GM12878 (cell line): ENCODE results near the gene NPR3. TPM values are rescaled to one million over a fixed set of nuclear protein-coding genes. Genes with fewer than 3 reads are reported as not detected.

Experiments used
- ATAC-seq: fragments of 200-7000 bp; cut with Tn5 transposase; 3 replicates; pipeline ENCODE4 v1.9.1; 2020; ENCODE audit warnings: mild to moderate bottlenecking, moderate library complexity
- BruUV-seq: library from RNA; stranded (reverse); fragments of 400-500 nt; replicated peaks from 2 replicates; lab custom pipeline; 2021; lab: Mats Ljungman, UMichigan
- CTCF ChIA-PET: fragments of 300-600 bp; sonication (Branson Sonifier 250); formaldehyde crosslinking; extraction: SDS; loops from one replicate; lab custom pipeline; 2021; ENCODE audit warnings: inconsistent platforms; lab: Yijun Ruan, JAX
- POLR2A ChIA-PET: fragments of 350-600 bp; formaldehyde crosslinking; extraction: SDS; loops from one replicate; lab custom pipeline; 2021; ENCODE audit warnings: inconsistent platforms; lab: Charles Lee
- RAD21 ChIA-PET: fragments of 300-600 bp; sonication (Branson Sonifier 250); formaldehyde crosslinking; loops from one replicate; lab custom pipeline; 2023; ENCODE audit warnings: antibody characterized with exemption; ENCODE audit not compliant: unreplicated experiment; lab: Charles Lee
- SMC1A ChIA-PET: fragments of 300-600 bp; sonication (Branson Sonifier 250); formaldehyde crosslinking; loops from one replicate; lab custom pipeline; 2023; ENCODE audit not compliant: unreplicated experiment, uncharacterized antibody; lab: Charles Lee
- DNase-seq: peaks from one replicate; pipeline ENCODE4 v3.0.0-alpha.2; 2011; ENCODE audit warnings: low read depth, low spot score
- FAIRE-seq: peaks from 3 replicates; lab custom pipeline; 2011; peaks lifted over from hg19 to GRCh38; lab: Jason Lieb, UNC
- H2AFZ ChIP-seq: 2 replicates; pipeline ENCODE4 v1.6.0; 2011; ENCODE audit warnings: low read depth, low read length, control low read depth; ENCODE audit not compliant: control insufficient read depth
- H3K27ac ChIP-seq: 2 replicates; pipeline ENCODE4 v1.5.1; 2011; ENCODE audit warnings: control low read depth; ENCODE audit not compliant: control insufficient read depth, insufficient read depth
- H3K27me3 ChIP-seq, 2 experiments: replicated peaks in 1 of 2; 2 replicates each; pipeline versions ENCODE4 v1.6.0 to v1.6.1; 2011; ENCODE audit warnings: low read length in 1 of 2; ENCODE audit not compliant: control insufficient read depth in 2 of 2, insufficient read depth in 2 of 2
- H3K36me3 ChIP-seq, 2 experiments: 2 replicates each; pipeline ENCODE4 v1.5.1; 2011; ENCODE audit warnings: low read length in 1 of 2; ENCODE audit not compliant: control insufficient read depth in 2 of 2, insufficient read depth in 2 of 2
- H3K4me1 ChIP-seq: 2 replicates; pipeline ENCODE4 v1.6.1; 2011; ENCODE audit warnings: mild to moderate bottlenecking, low read length, moderate library complexity, mixed read lengths; ENCODE audit not compliant: control insufficient read depth, insufficient read depth
- H3K4me2 ChIP-seq: 2 replicates; pipeline ENCODE4 v1.6.0; 2011; ENCODE audit warnings: control low read depth; ENCODE audit not compliant: control insufficient read depth, insufficient read depth
- H3K4me3 ChIP-seq: fragments of 200-600 bp; sonication (generic); 2 replicates; pipeline ENCODE4 v1.5.1; 2016
- H3K79me2 ChIP-seq: 2 replicates; pipeline ENCODE4 v1.6.0; 2011; ENCODE audit warnings: low read length; ENCODE audit not compliant: control insufficient read depth, insufficient read depth
- H3K9ac ChIP-seq: 2 replicates; pipeline ENCODE4 v1.8.0; 2011; ENCODE audit warnings: low read length, control low read depth, mixed read lengths; ENCODE audit not compliant: control insufficient read depth, insufficient read depth
- H3K9me3 ChIP-seq: replicated peaks from 3 replicates; pipeline ENCODE4 v1.5.1; 2011; ENCODE audit warnings: mild to moderate bottlenecking, low read length; ENCODE audit not compliant: control insufficient read depth, insufficient read depth
- H4K20me1 ChIP-seq: 2 replicates; pipeline ENCODE4 v1.6.0; 2011; ENCODE audit not compliant: control insufficient read depth, insufficient read depth
- BMI1 ChIP-seq: fragments of 450-650 bp; IDR thresholded peaks from 2 replicates; pipeline ENCODE4 v1.6.1; 2016; ENCODE audit warnings: mild to moderate bottlenecking, moderate library complexity, borderline replicate concordance
- DPF2 ChIP-seq: fragments of 450-650 bp; IDR thresholded peaks from 2 replicates; pipeline ENCODE4 v1.6.1; 2017; ENCODE audit warnings: mild to moderate bottlenecking
- E4F1 ChIP-seq: fragments of 450-650 bp; IDR thresholded peaks from 2 replicates; pipeline ENCODE4 v1.6.1; 2018; ENCODE audit warnings: borderline replicate concordance, mild to moderate bottlenecking; ENCODE audit not compliant: partially characterized antibody
- GATAD2B ChIP-seq: fragments of 450-650 bp; conservative IDR thresholded peaks from 2 replicates; pipeline ENCODE4 v1.6.1; 2017; ENCODE audit warnings: low read depth, mild to moderate bottlenecking, moderate library complexity
- IRF3 ChIP-seq: fragments of 450-650 bp; IDR thresholded peaks from 2 replicates; pipeline ENCODE4 v1.6.1; 2014; ENCODE audit warnings: mild to moderate bottlenecking
- MEF2A ChIP-seq: IDR thresholded peaks from 2 replicates; pipeline ENCODE4 v1.6.1; 2011; ENCODE audit warnings: low read depth, mild to moderate bottlenecking, low read length, moderate library complexity; ENCODE audit not compliant: insufficient read depth
- MEF2B ChIP-seq: fragments of 450-650 bp; IDR thresholded peaks from 2 replicates; pipeline ENCODE4 v1.6.1; 2018; ENCODE audit warnings: mild to moderate bottlenecking, moderate library complexity; ENCODE audit not compliant: partially characterized antibody, poor library complexity, severe bottlenecking
- NR2F1 ChIP-seq: fragments of 450-650 bp; conservative IDR thresholded peaks from 2 replicates; pipeline ENCODE4 v1.6.1; 2017; ENCODE audit warnings: mild to moderate bottlenecking
- POLR2AphosphoS5 ChIP-seq: IDR thresholded peaks from 2 replicates; pipeline ENCODE4 v1.6.1; 2011; ENCODE audit warnings: mild to moderate bottlenecking, low read length, inconsistent platforms
- RAD51 ChIP-seq: fragments of 450-650 bp; IDR thresholded peaks from 2 replicates; pipeline ENCODE4 v1.6.1; 2016; ENCODE audit warnings: moderate library complexity, mild to moderate bottlenecking, inconsistent platforms
- RBBP5 ChIP-seq: fragments of 200-600 bp; sonication (generic); conservative IDR thresholded peaks from 2 replicates; pipeline ENCODE4 v1.6.1; 2016
- SUPT20H ChIP-seq: IDR thresholded peaks from 2 replicates; pipeline ENCODE4 v1.6.1; 2011; ENCODE audit warnings: low read depth, mild to moderate bottlenecking, low read length, moderate library complexity, borderline replicate concordance; ENCODE audit not compliant: control insufficient read depth
- TBL1XR1 ChIP-seq: IDR thresholded peaks from 2 replicates; pipeline ENCODE4 v1.6.1; 2012; ENCODE audit warnings: low read depth, low read length, improper control_type of control experiment
- WGBS: methylation state at CpG from one replicate; pipeline ENCODE4 v1.1.6; 2016; ENCODE audit warnings: low lambda C conversion rate; ENCODE audit not compliant: insufficient replicate concordance, insufficient coverage; ENCODE audit errors: missing lambda C conversion rate; 5-methylcytosine and 5-hydroxymethylcytosine counted together
- in situ Hi-C: fragments of 300-500 bp; cut with MboI; formaldehyde crosslinking; loops from 9 replicates; pipeline ENCODE4 v1.14.3; 2018; ENCODE audit warnings: mixed read lengths
- intact Hi-C: fragments of 100-400 bp; cut with micrococcal nuclease; formaldehyde crosslinking; loops from one replicate; pipeline ENCODE4 v1.14.2; 2022; ENCODE audit not compliant: unreplicated experiment
- polyA plus RNA-seq, 11 experiments: library from polyadenylated mRNA; depleted of rRNA in 4 of 11; unstranded in 6 of 11; stranded (reverse) in 5 of 11; fragments of >200 nt; fragmentation: Nextera tagmentation in 4 of 11; fragmentation: Illumina TruSeq in 1 of 11; extraction: Ambion mirVana in 4 of 11; extraction: Trizol in 1 of 11; gene quantifications; 1 replicate in 1 of 11; 2 replicates in 10 of 11; pipeline versions ENCODE4 v1.2.1 to v1.2.3, GENCODE V29; 2011 to 2016; ENCODE audit warnings: inconsistent platforms in 2 of 11, missing spikeins in 2 of 11, low read depth in 1 of 11
- total RNA-seq, 4 experiments: library from RNA; depleted of rRNA in 3 of 4; stranded (reverse); fragments of >200 nt in 3 of 4; fragmentation: Illumina TruSeq in 1 of 4; extraction: Trizol in 1 of 4; gene quantifications; 2 replicates each; pipeline versions ENCODE4 v1.2.1 to v1.2.3, GENCODE V29; 2013 to 2021

NPR3 gene
- total and polyA plus RNA-seq, 10 of the 15 experiments (the other 5 are each of a cell fraction or from before 2014, with no cell fraction given), result 0.01 to 0.37 (median 0.14) TPM; not detected in 7

- no peak overlapping the region for H3K4me2 ChIP-seq
- ChIA-PET POLR2A (no interaction called here), SMC1A (no interaction called here), RAD21 (no interaction called here), CTCF (no interaction called here)
- FAIRE-seq (no peak), ATAC-seq (no peak), DNase-seq (no peak)
- no peaks in the 10 kb centered on the region; the same call in 2 of the 3 replicates for H3K9me3 ChIP-seq
- no peak overlapping the region for H3K9ac ChIP-seq
- H3K27me3 ChIP-seq, result peaks cover 12 to 32% of the 10 kb centered on the region in 2 experiments
- BruUV-seq, result no TSS peak
- TF ChIP-seq RBBP5 (no peak), RAD51 (no peak), MEF2A (no peak)
- no peak overlapping the region for H3K4me3 ChIP-seq
- no peaks in the 10 kb centered on the region for H4K20me1 ChIP-seq
- no peaks in the 10 kb centered on the region for H3K79me2 ChIP-seq
- in situ Hi-C loops (loop anchor here (10.0 kb wide), 1 partner anchor 702 kb away; no protein-coding TSS in a partner anchor), intact Hi-C loops (no loop called here)
- H3K4me1 ChIP-seq, result 0 out of 2 replicates have a peak, but pooled peaks cover 4% of the 10 kb centered on the region
- whole genome bisulfite sequencing, result 32% methylated on average over 56 of the region's 56 CpGs
- no peak overlapping the region for H2AFZ ChIP-seq
- no peaks in the 10 kb centered on the region for H3K36me3 ChIP-seq
- no peak overlapping the region for H3K27ac ChIP-seq
These were observed 1.6 kb downstream of the NPR3 start for GRCh38 chr5:32712481-32713360.

GRCh38 chr5:32713361-32713769 lies 2.2 kb downstream of the NPR3 start:
- Histone ChIP-seq H4K20me1 (no peaks in the 10 kb centered on the region), H3K9me3 (no peaks in the 10 kb centered on the region; the same call in 2 of the 3 replicates), H3K4me1 (0 out of 2 replicates have a peak, but pooled peaks cover 4% of the 10 kb centered on the region), H3K4me3 (no peak overlapping the region)
- 29% methylated on average over 30 of the region's 30 CpGs for WGBS
- ChIA-PET SMC1A (no interaction called here), POLR2A (no interaction called here)
- in situ Hi-C loops, result loop anchor here (10.0 kb wide), 1 partner anchor 701 kb away; no protein-coding TSS in a partner anchor
- TF ChIP-seq NR2F1 (no peak), DPF2 (no peak), BMI1 (no peak), POLR2AphosphoS5 (no peak), MEF2B (no peak), GATAD2B (no peak), TBL1XR1 (no peak), RBBP5 (no peak), SUPT20H (no peak), IRF3 (no peak), E4F1 (no peak)
- TF ChIP-seq, all 136 proteins: peak for 0
- Histone ChIP-seq H3K36me3 (no peaks in the 10 kb centered on the region), H2AFZ (no peak overlapping the region), H3K27me3 (peaks cover 12 to 32% of the 10 kb centered on the region in 2 experiments), H3K79me2 (no peaks in the 10 kb centered on the region), H3K27ac (no peak overlapping the region), H3K9ac (no peak overlapping the region), H3K4me2 (no peak overlapping the region)
- no peak for DNase-seq
- BruUV-seq, result no TSS peak
- ChIA-PET CTCF (no interaction called here), RAD21 (no interaction called here)
- no peak for FAIRE-seq
- no peak for ATAC-seq
- intact Hi-C loops, result no loop called here
